NB4 (cell line): ENCODE results near the gene FAM110C.

Experiments
- POLR2A ChIP-seq: IDR thresholded peaks from 2 replicates; pipeline ENCODE4 v1.6.1; 2011; ENCODE audit warnings: mild to moderate bottlenecking; ENCODE audit not compliant: insufficient read length; ENCODE audit errors: extremely low read depth
- TF ChIP-seq, protein P1 (sequence below): IDR thresholded peaks from one replicate; pipeline ENCODE4 v1.5.1; 2012; ENCODE audit warnings: low read depth, low read length

GRCh38 chr2:10222-10875, 36.0 kb downstream of the FAM110C start:
- TF ChIP-seq, protein P1, sequence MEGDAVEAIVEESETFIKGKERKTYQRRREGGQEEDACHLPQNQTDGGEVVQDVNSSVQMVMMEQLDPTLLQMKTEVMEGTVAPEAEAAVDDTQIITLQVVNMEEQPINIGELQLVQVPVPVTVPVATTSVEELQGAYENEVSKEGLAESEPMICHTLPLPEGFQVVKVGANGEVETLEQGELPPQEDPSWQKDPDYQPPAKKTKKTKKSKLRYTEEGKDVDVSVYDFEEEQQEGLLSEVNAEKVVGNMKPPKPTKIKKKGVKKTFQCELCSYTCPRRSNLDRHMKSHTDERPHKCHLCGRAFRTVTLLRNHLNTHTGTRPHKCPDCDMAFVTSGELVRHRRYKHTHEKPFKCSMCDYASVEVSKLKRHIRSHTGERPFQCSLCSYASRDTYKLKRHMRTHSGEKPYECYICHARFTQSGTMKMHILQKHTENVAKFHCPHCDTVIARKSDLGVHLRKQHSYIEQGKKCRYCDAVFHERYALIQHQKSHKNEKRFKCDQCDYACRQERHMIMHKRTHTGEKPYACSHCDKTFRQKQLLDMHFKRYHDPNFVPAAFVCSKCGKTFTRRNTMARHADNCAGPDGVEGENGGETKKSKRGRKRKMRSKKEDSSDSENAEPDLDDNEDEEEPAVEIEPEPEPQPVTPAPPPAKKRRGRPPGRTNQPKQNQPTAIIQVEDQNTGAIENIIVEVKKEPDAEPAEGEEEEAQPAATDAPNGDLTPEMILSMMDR: no peak
- no peak for TF ChIP-seq POLR2A
